ENCODE results near the gene PTCD2.

DNA sequence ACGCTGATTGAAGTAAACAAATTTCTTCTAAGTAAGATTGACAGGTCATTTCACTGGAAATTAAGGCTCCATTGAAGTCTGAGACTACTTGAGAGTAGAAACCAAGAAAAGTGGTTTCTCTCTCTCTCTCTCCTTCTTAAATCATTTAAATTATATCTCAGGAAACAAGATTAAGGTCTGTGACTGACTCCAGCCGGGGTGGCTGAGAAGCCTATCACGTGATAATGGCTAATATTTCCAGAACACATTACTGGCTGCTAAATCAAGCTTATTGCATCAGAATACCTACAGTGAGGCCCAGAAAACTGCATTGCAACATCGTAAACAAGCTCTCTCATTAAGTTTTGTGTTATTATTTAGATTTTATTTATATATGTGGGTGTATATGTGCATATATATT, 88.4 kb downstream of the PTCD2 start:
- TF ChIP-seq ZNF274 (IDR thresholded peaks at IDR 0.05; ENCODE audit: low read depth, low read length) (no peak), YY1 (IDR thresholded peaks at IDR 0.05; ENCODE audit: insufficient read depth, insufficient read length) (no peak), SUZ12 (IDR thresholded peaks at IDR 0.05; ENCODE audit: extremely low read depth, insufficient read depth, insufficient read length) (no peak)

Data from NT2/D1 (cell line).